NCI-H1417 treated with DMSO at 0.1 percent for 48 hours (cell line): Measurements from ENCODE around the gene EIF4G3.
"Not testable (repeated sequence)": the region's sequence is repeated elsewhere in the genome, so short reads cannot be mapped to it uniquely, and the experiment has no call there.

Source experiments
- DNase-seq: peaks from one replicate; lab custom pipeline; 2025; lab: John Stamatoyannopoulos, UW

The EIF4G3 gene

DNA sequence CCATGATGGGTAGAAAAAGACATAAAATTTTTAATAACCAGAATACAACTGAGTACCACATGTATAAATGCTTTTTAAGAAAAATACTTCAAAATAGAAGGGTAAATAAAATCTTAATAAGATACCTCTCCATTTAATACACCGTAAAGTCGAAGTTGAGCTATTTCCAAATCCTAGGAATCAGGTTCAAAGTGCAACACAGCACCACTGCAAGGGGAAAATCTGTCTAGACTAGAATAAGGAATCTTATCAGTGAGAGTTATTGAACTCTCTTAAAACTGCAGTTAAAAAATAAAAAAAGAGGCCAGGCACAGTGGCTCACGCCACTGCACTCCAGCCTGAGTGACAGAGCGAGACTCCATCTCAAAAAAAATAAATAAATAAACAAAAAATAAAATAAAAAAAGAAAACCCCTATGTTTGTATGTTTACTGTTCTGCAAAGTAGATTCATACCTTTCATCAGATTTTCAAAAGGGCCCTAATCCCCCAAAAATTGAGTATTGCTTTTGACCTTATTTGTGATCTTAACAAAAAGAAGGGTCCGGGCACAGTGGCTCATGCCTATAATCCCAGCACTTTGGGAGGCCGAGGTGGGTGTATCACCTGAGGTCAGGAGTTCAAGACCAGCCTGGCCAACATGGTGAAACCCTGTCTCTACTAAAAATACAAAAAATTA, 109.0 kb downstream of the EIF4G3 start:
- no peak for DNase-seq

DNA sequence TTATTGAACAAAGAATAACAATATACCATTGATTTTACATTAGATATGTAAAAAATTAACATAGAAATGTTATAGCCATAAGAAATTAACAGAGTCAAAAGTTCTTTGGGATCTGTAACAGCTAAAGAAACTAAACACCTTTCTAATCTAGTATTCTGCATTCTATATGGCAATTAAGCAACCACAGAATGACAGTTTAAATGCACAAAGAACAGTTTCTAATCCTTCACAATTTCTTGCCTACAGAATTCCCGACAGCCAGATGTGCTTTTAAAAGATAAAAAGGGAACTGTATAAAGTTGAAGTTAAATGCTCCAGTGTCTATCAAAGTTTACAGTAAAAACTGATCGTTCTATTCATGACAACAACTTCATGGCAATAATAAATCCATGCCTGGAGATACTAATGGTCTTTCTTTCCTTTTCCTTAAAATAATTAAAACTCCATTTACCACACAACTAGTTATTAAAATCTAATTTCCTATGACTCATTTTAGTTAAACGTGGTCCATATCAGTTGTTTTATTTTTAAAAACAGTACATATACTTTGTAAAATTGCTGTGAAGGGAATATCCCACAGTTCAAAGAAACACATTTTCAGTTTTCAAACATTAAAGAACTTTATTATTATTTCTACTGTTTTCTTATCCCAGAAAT, 110.2 kb downstream of the EIF4G3 start:
- no peak for DNase-seq

DNA sequence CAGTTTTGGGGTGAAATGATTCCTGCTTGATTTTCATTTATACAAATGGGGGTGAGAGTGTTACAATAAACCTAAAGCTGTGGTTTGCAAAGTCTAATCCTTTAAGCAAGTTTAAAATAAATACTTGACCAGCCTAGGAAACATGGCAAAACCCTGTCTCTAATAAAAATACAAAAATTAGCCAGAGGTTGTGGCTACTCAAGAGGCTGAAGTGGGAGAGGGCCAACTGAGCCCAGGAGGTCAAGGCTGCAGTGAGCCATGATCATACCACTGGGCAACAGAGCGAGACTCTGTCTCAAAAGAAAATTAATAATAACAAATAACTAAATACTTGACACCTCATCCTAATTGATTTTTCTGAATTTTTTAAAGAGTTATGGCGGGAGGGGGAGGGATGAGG, 110.8 kb downstream of the EIF4G3 start:
- no peak for DNase-seq

DNA sequence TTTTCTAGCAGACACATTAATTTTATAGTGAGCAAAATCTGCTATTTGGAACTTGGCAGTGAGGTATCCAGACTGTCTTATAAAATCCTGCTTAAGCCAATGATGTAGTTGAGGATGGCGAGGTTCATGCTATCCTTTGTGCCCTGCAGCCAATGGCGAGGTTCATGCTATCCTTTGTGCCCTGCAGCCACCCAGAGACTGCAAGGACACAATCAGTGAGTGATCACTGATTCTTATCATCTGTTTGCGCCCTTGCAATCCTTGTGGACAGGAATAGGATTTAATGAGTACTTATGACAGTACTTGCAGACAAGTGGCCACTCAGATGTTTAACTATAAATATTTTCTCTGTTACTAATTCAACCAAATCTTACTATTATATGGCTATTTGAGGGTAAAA, 112.6 kb downstream of the EIF4G3 start:
- no peak for DNase-seq

DNA sequence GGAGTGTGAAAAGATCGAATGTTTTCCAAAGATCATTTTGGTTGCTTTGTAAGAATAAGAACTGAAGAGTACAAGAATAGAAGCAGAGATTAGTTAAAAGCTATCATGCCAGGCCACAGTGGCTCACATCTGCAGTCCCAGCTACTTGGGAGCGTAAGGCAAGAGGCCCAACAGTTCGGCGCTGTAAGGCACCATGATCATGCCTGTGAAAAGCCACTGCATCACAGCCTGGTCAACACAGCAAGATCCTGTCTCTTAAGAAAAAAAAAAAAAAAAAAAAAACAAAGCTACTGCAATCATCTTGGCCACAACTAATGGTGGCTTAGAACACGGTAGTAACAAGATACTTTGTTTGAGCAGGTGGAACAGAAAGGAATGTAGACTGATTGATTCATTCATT, 116.2 kb downstream of the EIF4G3 start:
- DNase-seq = no peak

DNA sequence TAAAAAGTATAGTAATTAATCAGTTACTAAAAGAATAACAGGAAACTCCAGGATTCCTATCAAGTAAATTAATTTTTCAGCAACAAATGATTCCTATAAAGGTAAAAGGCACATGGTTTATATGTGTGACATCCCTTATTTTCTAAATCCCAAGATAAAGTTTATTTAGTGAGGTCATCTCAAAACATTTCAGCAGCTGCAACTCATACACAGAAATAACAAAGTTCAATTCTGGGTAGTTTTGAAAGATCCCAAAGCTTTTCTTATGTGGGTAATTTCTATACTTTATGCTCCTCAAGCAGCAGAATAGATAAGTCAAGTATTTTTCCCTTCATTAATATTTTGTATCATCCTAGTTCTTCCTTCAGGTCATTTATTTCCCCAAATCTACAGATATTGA, 117.7 kb downstream of the EIF4G3 start:
- DNase-seq = no peak

DNA sequence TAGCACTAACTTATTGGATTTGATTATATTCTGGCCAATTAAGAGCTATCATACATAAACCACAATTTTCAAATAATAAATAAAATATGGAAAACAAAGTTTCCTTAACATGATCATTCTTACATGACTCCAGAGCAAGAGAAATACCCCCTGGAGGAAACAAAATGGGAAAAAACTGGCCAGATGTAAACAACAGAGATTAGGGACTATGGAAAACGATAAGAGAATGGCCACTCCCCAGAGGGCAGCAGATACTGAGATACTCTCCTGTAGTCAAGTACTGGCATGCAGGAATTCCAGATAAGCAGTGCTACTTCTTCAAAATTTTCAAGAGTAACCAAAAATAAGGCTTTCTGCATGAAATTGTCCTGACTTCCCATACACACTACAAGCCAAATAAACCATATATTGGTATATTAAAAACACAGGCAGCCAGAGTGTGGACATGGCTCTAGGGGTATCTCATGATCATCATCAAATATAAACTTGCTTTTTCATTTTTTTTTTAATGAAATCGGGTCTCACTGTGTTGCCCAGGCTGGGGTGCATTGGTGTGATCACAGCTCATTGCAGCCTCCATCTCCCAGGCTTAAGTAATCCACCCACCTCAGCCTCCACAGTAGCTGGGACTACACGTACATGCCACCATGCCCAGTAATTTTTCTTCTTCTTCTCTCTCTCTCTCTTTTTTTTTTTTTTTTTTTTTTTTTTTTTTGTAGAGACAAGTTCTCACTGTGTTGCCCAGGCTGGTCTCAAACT, 118.5 kb downstream of the EIF4G3 start:
- no peak for DNase-seq

DNA sequence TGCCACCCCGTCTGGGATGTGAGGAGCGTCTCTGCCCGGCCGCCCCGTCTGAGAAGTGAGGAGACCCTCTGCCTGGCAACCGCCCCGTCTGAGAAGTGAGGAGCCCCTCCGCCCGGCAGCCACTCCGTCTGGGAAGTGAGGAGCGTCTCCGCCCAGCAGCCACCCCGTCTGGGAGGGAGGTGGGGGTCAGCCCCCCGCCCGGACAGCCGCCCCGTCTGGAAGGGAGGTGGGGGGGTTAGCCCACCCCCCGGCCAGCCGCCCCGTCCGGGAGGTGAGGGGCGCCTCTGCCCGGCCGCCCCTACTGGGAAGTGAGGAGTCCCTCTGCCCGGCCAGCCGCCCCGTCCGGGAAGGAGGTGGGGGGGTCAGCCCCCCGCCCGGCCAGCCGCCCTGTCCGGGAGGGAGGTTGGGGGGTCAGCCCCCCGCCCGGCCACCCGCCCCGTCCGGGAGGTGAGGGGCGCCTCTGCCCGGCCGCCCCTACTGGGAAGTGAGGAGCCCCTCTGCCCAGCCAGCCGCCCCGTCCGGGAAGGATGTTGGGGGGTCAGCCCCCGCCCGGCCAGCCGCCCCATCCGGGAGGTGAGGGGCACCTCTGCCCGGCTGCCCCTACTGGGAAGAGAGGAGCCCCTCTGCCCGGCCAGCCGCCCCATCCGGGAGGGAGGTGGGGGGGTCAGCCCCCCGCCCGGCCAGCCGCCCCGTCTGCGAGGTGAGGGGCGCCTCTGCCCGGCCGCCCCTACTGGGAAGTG, 123.3 kb downstream of the EIF4G3 start:
- DNase-seq = not testable (repeated sequence)

DNA sequence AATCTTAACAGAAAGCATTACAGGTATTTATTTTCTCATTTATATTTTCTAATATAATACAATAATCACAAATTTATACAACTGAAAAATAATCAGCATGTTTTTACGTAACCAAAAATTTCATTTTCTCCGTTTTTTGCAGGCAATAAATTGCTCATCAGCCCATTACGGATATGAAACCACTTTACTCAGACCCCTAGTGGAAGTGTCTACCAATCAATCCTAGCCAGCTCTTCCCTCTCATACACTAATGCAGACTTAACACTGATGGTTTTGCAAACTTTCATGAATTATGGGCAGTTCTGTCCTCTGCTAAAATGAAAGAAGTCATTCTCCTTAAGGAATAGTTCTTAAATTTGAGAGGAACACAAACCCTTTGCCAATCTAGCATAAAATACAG, 124.7 kb downstream of the EIF4G3 start:
- DNase-seq = no peak

DNA sequence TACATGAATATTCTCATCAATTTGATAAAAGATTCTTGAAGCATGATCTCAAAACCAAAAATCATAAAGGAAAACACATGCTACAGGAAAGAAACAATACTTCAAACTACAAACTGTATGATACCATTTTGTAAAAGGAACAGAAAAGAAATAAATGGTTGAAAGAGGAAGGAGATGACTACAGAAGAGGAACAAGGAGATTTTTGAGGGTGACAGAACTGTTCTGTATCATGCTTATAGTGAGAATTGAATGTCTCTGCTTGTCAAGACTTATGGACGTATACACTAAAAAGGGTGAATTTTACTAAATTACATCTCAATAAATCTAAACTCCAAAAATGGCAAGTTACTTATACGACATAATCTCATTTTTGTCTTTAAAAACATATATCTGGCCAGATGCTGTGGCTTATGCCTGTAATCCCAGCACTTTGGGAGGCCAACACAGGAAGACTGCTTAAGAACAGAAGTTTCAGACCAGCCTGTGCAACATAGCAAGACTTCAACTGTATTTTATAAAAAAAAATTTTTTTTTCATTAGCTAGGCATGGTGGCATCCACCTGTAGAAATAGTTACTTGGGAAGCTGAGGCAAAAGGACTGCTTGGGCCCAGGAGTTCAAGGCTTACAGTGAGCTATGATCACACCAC, 125.4 kb downstream of the EIF4G3 start:
- DNase-seq = no peak

DNA sequence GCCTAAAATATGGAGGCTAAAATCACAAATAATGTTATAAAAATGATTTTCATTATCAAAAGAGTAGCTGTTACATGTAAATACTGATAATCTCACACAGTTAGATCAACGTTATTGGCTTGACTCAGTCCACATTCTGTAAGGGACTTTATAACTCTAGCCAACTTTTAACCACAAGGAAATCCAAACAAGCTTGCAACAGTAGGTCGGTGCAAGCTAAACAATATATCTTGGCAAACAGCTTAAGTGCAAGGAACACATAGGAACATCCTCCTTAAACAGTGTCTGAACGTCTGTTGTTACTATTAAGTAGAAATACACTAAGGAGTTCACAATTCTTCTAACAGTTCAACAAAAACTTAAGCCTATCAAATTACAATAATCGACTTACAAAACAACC, 126.7 kb downstream of the EIF4G3 start:
- DNase-seq = no peak

DNA sequence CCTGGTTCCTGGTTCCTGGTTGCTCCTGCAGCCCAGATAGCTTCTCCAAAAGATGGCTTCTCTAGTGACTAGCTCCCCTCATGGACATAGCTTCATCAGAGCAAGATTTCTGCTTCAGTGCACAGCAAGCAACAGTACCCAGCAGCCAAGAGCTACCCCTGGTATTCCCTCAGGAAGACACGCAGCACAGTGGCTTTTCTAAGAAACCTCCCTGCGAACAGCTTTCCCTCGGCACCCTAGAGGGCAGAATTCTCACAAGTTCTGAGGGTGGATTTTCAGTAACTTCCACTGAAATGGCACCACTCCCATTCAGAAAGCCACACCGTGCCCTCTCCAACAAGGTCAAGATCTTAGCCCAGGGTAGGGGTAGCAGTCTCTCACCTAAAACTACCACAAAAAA, 128.2 kb downstream of the EIF4G3 start:
- DNase-seq = no peak

DNA sequence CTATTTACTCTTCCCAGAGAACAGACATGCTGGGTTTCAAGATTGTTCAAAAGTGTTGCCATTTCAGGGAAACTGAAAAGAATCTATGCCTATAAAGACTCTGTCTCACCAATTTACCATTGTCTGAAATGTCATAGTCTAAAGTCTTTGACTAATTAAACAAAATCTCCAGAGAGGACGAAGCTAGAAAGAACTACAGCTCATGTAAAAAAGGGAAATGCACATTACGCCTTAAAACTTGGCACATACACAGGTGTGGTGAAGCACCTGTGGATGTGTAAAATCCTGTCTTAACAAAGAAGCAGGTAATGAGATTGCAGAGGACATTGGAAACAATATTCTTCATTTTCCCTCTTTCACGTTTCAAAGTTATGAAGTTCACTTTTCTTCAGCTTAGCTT, 130.6 kb downstream of the EIF4G3 start:
- DNase-seq = no peak

DNA sequence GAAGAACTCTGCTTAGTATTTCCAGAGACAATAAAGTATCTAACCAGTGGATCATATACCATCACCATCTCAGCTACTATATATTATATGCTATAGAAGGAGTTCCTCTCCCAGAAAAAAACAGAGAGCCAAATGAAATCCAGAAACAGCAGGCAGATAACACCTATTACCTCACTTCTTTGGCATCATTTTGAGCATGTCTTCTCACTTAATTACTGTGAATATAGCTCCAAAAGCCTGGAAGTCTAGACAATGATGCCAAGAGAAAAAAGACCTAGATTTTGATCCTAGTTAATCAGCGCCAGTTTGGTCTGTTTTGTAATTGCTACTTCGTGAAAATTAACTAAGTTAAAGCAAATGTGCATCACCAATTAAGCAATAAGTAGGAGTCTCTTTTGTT, 131.3 kb downstream of the EIF4G3 start:
- no peak for DNase-seq

DNA sequence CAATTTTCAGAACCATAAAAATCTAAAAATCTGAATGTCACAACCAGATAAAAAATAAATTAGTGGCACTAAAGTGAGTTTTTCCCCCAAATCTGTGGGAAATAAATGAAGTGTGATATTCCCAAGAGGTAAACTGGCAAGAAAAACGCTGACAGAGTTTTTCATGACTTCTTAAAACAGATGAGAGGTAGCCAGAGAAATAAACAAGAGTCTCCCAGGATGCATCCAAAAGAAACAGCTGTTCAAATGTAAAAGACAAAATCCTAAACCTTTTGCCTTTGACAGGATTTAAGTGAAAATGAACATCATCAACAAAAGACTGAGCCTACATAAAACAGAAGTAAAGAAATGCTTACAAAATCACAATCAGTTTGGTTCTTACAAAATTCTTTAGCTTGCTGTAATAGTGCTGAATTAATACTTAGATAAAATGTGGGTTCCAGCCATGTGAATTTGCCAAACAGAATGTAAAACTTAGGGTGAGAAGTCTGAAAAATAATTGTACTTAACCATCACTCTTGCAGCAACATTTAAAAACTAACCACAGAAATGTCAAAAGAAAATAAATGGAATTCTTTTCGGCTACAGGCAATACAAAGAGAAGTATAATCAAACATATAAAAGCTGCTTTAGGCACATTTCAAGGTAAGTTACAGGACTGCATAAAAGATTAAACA, 133.6 kb downstream of the EIF4G3 start:
- DNase-seq = no peak

DNA sequence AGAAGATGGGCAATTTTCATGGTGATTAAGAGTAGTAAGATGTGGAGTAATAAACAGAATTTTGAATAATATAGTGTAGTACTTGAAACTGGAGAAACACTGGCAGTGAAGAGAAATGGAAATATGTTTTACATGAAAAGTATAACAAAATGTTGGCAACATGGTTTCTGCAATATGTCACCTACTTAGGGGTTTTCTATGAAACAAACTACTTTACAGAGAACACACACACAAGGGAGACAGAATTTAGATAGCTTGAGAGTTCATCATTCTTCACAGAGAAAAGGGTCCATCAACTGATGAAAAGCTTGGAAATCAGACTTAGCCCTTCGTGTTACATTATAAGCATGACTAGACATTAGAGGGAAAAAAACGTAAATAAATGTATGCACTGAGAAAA, 135.2 kb downstream of the EIF4G3 start:
- DNase-seq = no peak

DNA sequence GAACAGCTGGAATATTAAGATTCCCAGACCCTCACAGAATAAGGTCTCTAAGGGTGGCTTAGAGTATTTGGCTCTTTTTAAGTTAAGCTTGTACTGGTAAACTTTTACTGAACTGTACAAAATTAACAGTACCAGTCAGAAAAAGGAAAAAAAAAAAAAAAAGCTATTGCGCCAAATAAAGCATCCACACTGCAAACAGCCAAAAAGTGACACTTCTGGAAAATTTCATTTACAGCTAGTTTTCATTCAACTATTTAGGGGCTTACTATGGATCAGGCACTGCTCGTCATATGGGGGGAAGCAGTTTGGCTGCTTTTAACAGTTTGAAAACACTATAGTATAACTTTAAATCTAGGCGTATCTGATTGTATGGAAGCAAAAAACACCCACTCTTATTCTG, 139.6 kb downstream of the EIF4G3 start:
- DNase-seq = no peak

DNA sequence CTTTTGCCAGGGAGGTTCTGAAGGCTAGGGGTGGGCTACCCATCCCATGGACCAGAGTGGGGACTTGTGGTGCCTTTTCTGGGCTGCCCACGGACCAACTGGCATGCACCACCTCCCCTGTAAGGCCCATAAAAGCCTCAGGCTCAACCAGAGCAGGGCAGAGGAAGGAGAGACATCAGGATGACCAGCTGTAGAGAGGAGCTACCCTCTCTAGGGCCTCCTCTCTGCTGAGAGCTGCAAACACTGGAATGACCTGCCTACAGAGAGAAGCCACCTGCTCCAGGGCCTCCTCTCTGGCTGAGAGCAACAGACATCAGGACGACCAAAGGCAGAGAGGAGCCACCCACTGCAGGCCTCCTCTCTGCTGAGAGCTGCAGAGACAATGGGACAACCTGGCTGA, 140.9 kb downstream of the EIF4G3 start:
- DNase-seq = no peak

DNA sequence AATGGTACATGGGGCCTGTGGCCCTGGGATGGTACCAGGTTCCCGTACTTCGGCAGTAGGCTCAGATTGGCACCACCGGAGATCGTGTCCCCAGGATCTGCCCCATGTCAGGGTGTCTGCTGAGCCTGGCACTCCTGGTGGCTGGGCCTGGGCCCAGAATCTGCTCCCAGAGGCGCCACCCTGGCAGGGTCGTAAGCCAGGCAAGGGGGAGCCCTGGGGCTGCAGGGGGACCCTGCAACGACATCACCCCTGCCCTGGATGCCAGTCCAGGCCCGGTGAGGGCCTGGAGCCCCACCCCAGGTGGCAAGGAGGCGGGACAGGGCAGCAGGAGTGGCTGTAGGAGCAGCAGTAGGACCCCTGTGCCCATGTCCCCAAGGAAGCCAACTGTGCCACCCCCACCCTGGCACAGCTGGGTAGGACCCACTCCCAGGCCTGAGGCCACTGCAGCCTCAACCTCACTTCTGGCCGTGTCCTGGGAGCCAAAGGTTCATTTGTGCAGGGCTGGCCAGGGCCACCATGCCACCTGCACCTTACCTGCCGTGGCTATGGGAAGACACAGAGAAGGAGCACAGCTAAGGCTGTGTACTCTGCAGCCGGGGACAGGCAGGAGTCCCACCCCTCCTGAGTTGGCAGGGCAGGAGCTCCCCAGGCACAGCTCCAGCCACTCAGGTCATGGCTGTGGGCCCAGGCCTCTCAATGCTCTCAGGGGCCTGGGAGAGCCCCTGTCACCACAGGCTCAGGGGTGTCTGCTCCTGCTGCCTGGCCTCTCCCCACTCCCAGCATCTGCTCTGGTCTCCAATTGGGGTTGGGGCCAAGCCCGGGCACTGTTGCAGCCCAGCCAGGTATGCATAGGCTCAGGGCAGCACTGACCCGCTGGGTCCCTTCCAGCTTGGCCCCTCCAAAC, 141.7 kb downstream of the EIF4G3 start:
- no peak for DNase-seq

DNA sequence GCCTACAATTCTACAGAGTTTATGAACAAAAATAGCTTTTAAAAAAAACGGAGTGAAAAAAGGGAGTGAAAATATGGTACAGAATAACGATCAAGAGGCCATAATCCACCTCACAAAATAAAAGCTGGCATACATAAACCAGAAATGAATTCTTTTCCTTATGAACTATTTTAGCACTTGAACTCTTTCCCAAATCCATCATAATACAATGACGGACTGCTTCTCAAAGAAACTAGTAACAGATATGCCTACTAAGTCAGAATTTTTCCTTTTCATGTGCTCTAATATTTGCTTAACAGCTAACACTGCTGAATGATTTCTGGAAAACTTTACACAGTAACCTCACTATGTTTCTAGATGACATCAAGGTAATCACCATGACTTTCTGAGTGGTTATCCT, 144.0 kb downstream of the EIF4G3 start:
- DNase-seq = no peak

DNA sequence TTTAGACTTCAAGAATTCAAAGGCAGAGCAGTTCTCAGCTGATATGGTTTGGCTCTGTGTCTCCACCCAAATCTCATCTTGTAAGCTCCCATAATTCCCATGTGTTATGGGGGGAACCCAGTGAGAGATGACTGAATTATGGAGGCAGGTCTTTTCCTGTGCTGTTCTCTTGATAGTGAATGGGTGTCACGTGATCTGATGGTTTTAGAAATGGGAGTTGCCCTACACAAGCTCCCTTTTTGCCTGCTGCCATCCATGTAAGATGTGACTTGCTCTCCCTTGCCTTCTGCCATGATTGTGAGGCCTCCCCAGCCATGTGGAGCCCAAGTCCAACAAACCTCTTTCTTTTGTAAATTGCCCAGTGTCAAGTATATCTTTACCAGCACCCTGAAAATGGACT, 146.5 kb downstream of the EIF4G3 start:
- DNase-seq = no peak
